GM10248 (cell line): ENCODE data around the gene TADA3.

Experiments
- CTCF ChIA-PET: fragments of 300-600 bp; sonication (Branson Sonifier 250); formaldehyde crosslinking; extraction: SDS; loops from one replicate; lab custom pipeline; 2021; ENCODE audit warnings: antibody characterized with exemption; lab: Yijun Ruan, JAX
- POLR2A ChIA-PET: fragments of 350-650 bp; sonication (Branson Sonifier 250); formaldehyde crosslinking; extraction: SDS; loops from one replicate; lab custom pipeline; 2020; ENCODE audit warnings: antibody characterized with exemption; lab: Yijun Ruan, JAX
- DNase-seq: peaks from one replicate; pipeline ENCODE4 v3.0.0; 2012; ENCODE audit errors: extremely low spot score
- CTCF ChIP-seq: IDR thresholded peaks from 2 replicates; pipeline ENCODE4 v1.5.1; 2012; ENCODE audit warnings: mild to moderate bottlenecking, low read depth; ENCODE audit errors: extremely low read depth, missing control alignments, control extremely low read depth

The TADA3 gene

GRCh38 chr3:9820543-9820942 is 28.3 kb upstream of the TADA3 start:
- DNase-seq, result no peak
- ChIA-PET CTCF (interaction anchor here (0.8 to 2.1 kb wide), 4 partner anchors 11 to 26 kb away, joined by 3 to 4 read pairs (median 4); no protein-coding TSS in a partner anchor), POLR2A (no interaction called here)
- TF ChIP-seq CTCF, result no peak

GRCh38 chr3:9818666-9819335 is 26.5 kb upstream of the TADA3 start:
- ChIA-PET CTCF (interaction anchor here (1.5 to 2.1 kb wide), 2 partner anchors 11 to 12 kb away, joined by 4 read pairs; no protein-coding TSS in a partner anchor), POLR2A (no interaction called here)
- TF ChIP-seq CTCF, result no peak
- no peak for DNase-seq

- DNase-seq, result no peak
- POLR2A ChIA-PET, result no interaction called here
- CTCF ChIA-PET, result interaction anchor here (1.2 kb wide), 2 partner anchors 9 to 14 kb away, joined by 3 to 5 read pairs; no protein-coding TSS in a partner anchor
- TF ChIP-seq CTCF, result no peak
Measured at GRCh38 chr3:9817436-9817835, 25.2 kb upstream of the TADA3 start.

- CTCF ChIA-PET, result interaction anchor here (1.4 kb wide), 1 partner anchor 10 kb away, joined by 4 read pairs; no protein-coding TSS in a partner anchor
- POLR2A ChIA-PET, result no interaction called here
- DNase-seq, result no peak
- TF ChIP-seq CTCF, result no peak
Measured at GRCh38 chr3:9815986-9816385, 23.7 kb upstream of the TADA3 start.

GRCh38 chr3:9812870-9813483 is 20.7 kb upstream of the TADA3 start:
- ChIA-PET CTCF (interaction anchor here (1.2 to 1.5 kb wide), 3 partner anchors 14 to 87 kb away, joined by 3 to 4 read pairs (median 4); no protein-coding TSS in a partner anchor), POLR2A (interaction anchor here (0.7 kb wide), 1 partner anchor 101 kb away, joined by 3 read pairs; no protein-coding TSS in a partner anchor)
- DNase-seq, result no peak
- no peak for TF ChIP-seq CTCF

GRCh38 chr3:9810846-9811245 is 18.6 kb upstream of the TADA3 start:
- TF ChIP-seq CTCF, result no peak
- DNase-seq, result no peak
- CTCF ChIA-PET, result no interaction called here
- POLR2A ChIA-PET, result no interaction called here
